ENCODE results near the gene ARHGAP33. TPM values are rescaled to one million over a fixed set of nuclear protein-coding genes. Genes with fewer than 3 reads are reported as not detected.

Gene ARHGAP33
- 10 to 100 TPM; 18.4 to 43.8 (median 26.5) TPM for polyA plus RNA-seq (ENCODE audit: insufficient read length in 4 of 4)

GRCh38 chr19:35775298-35776101 lies at the start of gene ARHGAP33:
ARHGAP33 (plus strand) TSS chr19:35775564; CDS start chr19:35775659, 95 bp downstream.
- DNase-seq (ENCODE audit: low read depth in 4 of 4, low spot score in 3 of 4), result peak; percentile 91 to 96 (median 96)

- no peak for DNase-seq (ENCODE audit: low read depth in 4 of 4, low spot score in 3 of 4)
Measured at GRCh38 chr19:35727053-35727955, 48.1 kb upstream of the ARHGAP33 start.

- no peak for DNase-seq (ENCODE audit: low read depth in 4 of 4, low spot score in 3 of 4)
Measured at GRCh38 chr19:35727956-35728706, 47.2 kb upstream of the ARHGAP33 start.

GRCh38 chr19:35729021-35729420 lies 46.3 kb upstream of the ARHGAP33 start:
- DNase-seq (ENCODE audit: low read depth in 4 of 4, low spot score in 3 of 4), result no peak

GRCh38 chr19:35729763-35730162 lies 45.6 kb upstream of the ARHGAP33 start:
- DNase-seq (ENCODE audit: low read depth in 4 of 4, low spot score in 3 of 4), result no peak

GRCh38 chr19:35730326-35730725 lies 45.0 kb upstream of the ARHGAP33 start:
- DNase-seq (ENCODE audit: low read depth in 4 of 4, low spot score in 3 of 4), result no peak

- DNase-seq (ENCODE audit: low read depth in 4 of 4, low spot score in 3 of 4), result no peak
Measured at GRCh38 chr19:35731353-35731752, 44.0 kb upstream of the ARHGAP33 start.

GRCh38 chr19:35731779-35732405 lies 43.5 kb upstream of the ARHGAP33 start:
- no peak for DNase-seq (ENCODE audit: low read depth in 4 of 4, low spot score in 3 of 4)

- no peak for DNase-seq (ENCODE audit: low read depth in 4 of 4, low spot score in 3 of 4)
Measured at GRCh38 chr19:35732540-35733179, 42.7 kb upstream of the ARHGAP33 start.

GRCh38 chr19:35733180-35734125 lies 41.9 kb upstream of the ARHGAP33 start:
- DNase-seq (ENCODE audit: low read depth in 4 of 4, low spot score in 3 of 4), result no peak

GRCh38 chr19:35734273-35734672 lies 41.1 kb upstream of the ARHGAP33 start:
- DNase-seq (ENCODE audit: low read depth in 4 of 4, low spot score in 3 of 4), result no peak

GRCh38 chr19:35734889-35735288 lies 40.5 kb upstream of the ARHGAP33 start:
- DNase-seq (ENCODE audit: low read depth in 4 of 4, low spot score in 3 of 4), result no peak

- no peak for DNase-seq (ENCODE audit: low read depth in 4 of 4, low spot score in 3 of 4)
Measured at GRCh38 chr19:35736913-35737886, 38.2 kb upstream of the ARHGAP33 start.

- no peak for DNase-seq (ENCODE audit: low read depth in 4 of 4, low spot score in 3 of 4)
Measured at GRCh38 chr19:35738021-35738886, 37.1 kb upstream of the ARHGAP33 start.

GRCh38 chr19:35738887-35739229 lies 36.5 kb upstream of the ARHGAP33 start:
- no peak for DNase-seq (ENCODE audit: low read depth in 4 of 4, low spot score in 3 of 4)

GRCh38 chr19:35739275-35740107 lies 35.9 kb upstream of the ARHGAP33 start:
- no peak for DNase-seq (ENCODE audit: low read depth in 4 of 4, low spot score in 3 of 4)
